Sigmoid colon (tissue), 7 donors: ENCODE measurements around the gene ADM2. TPM values are rescaled to one million over a fixed set of nuclear protein-coding genes. Genes with fewer than 3 reads are reported as not detected.

Experiments
- DNase-seq: peaks from one replicate; pipeline ENCODE4 v3.0.0-alpha.2; 2019
- H3K27ac ChIP-seq, 4 donors: fragments of 200-600 bp; sonication (generic); one replicate each; pipeline ENCODE4 v1.5.1; 2016 to 2019; ENCODE audit warnings: mild to moderate bottlenecking in 1 of 4
- H3K27me3 ChIP-seq, 3 donors: fragments of 200-600 bp; sonication (generic); one replicate each; pipeline ENCODE4 v1.5.1; 2019; ENCODE audit warnings: mild to moderate bottlenecking in 1 of 3
- H3K36me3 ChIP-seq, 4 donors: fragments of 200-600 bp; sonication (generic); one replicate each; pipeline ENCODE4 v1.5.1; 2016 to 2019
- H3K4me1 ChIP-seq, 4 donors: fragments of 200-600 bp; sonication (generic); one replicate each; pipeline ENCODE4 v1.5.1; 2017 to 2019
- H3K4me3 ChIP-seq, 4 donors: fragments of 200-600 bp; sonication (generic); one replicate each; pipeline ENCODE4 v1.5.1; 2017 to 2019; ENCODE audit warnings: mild to moderate bottlenecking in 2 of 4, moderate library complexity in 1 of 4
- H3K9me3 ChIP-seq, 4 donors: fragments of 200-600 bp in 3 of 4; sonication (generic) in 3 of 4; one replicate each; pipeline versions ENCODE4 v1.5.1 to v1.6.1; 2013 to 2019
- EP300 ChIP-seq, 4 donors: sonication (generic); formaldehyde crosslinking; IDR thresholded peaks; one replicate each; pipeline ENCODE4 v1.6.1; 2017; ENCODE audit warnings: antibody characterized with exemption in 4 of 4
- POLR2A ChIP-seq, 2 donors: fragments of 450-650 bp; IDR thresholded peaks; one replicate each; pipeline ENCODE4 v1.6.1; 2016; ENCODE audit warnings: antibody characterized with exemption in 2 of 2, mild to moderate bottlenecking in 2 of 2, moderate library complexity in 2 of 2
- POLR2AphosphoS5 ChIP-seq, 4 donors: sonication (generic); formaldehyde crosslinking; IDR thresholded peaks; one replicate each; pipeline ENCODE4 v1.6.1; 2017; ENCODE audit warnings: antibody characterized with exemption in 4 of 4
- WGBS, 2 donors: extraction: QIAGEN DNeasy Blood & Tissue Kit; methylation state at CpG; one replicate each; pipeline ENCODE4 v1.1.7; 2013; 5-methylcytosine and 5-hydroxymethylcytosine counted together
- intact Hi-C: fragments of 100-400 bp; cut with DNase I; formaldehyde crosslinking; loops from one replicate; pipeline ENCODE4 v1.15.1; 2023
- polyA plus RNA-seq, 3 donors: library from polyadenylated mRNA; stranded (reverse); fragments of 200-250 nt; gene quantifications; one replicate each; pipeline ENCODE4 v1.2.3, GENCODE V29; 2013
- total RNA-seq, 4 donors: library from RNA; depleted of rRNA; stranded (reverse); fragments of >200 nt; gene quantifications; one replicate each; pipeline ENCODE4 v1.1.0, GENCODE V29; 2016
- TF ChIP-seq, protein P1 (sequence below), 4 experiments: fragments of 450-650 bp in 3 of 4; fragments of 200-600 bp in 1 of 4; IDR thresholded peaks; one replicate each; pipeline ENCODE4 v1.5.1; 2016 to 2019; ENCODE audit warnings: antibody characterized with exemption in 4 of 4, mild to moderate bottlenecking in 3 of 4, moderate library complexity in 2 of 4
- donor health status: healthy with polysubstance abuse.
- donor health status: Bipolar disorder and iron deficiency.
- donor health status: healthy.

Gene ADM2
- total and polyA plus RNA-seq, 7 donors: 1.2 to 8.6 (median 3.2) TPM; not detected in 4

DNA sequence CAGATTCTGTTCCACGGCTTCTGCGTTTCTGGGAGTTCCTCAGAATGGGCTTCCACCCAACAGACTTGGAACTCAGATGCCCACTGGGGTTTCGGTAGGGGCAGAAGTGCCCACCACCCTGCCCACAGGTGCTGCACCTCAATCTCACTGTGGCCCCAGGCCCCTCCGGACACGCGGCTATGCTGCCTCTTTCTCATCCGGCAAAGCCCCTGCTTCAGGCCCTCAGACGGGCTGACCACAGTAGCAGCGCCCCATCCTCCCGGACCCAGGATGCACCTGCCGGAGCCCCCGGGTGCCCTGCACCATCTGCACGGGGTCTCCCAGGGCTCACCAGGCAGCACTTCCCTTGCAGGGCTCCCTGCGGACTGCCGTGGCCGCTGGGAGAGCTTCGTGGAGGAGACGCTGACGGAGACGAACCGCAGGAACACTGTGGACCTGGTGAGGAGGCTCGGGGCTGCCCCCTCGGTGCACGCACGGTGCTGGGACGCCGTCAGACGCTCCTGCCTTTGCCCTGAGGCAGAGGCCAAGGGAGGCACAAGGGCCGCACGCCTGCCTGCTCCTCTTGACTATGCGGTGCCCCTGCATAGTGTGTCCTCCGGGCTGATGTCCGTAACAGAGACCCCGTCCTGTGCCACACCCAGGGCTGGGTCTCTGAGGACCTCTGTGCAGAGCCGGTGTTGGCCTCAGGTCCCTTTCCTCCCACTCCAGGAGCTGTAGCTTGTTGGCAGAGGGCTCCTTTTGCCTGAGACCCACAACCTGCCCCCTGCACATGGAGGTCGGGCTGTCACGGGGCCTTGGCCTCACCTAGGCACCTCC, 45.1 kb upstream of the ADM2 start:
- no peak for TF ChIP-seq POLR2AphosphoS5 (IDR thresholded peaks at IDR 0.05)
- TF ChIP-seq, protein P1, sequence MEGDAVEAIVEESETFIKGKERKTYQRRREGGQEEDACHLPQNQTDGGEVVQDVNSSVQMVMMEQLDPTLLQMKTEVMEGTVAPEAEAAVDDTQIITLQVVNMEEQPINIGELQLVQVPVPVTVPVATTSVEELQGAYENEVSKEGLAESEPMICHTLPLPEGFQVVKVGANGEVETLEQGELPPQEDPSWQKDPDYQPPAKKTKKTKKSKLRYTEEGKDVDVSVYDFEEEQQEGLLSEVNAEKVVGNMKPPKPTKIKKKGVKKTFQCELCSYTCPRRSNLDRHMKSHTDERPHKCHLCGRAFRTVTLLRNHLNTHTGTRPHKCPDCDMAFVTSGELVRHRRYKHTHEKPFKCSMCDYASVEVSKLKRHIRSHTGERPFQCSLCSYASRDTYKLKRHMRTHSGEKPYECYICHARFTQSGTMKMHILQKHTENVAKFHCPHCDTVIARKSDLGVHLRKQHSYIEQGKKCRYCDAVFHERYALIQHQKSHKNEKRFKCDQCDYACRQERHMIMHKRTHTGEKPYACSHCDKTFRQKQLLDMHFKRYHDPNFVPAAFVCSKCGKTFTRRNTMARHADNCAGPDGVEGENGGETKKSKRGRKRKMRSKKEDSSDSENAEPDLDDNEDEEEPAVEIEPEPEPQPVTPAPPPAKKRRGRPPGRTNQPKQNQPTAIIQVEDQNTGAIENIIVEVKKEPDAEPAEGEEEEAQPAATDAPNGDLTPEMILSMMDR (IDR thresholded peaks at IDR 0.05): no peak
- TF ChIP-seq POLR2A (IDR thresholded peaks at IDR 0.05): no peak
- TF ChIP-seq EP300 (IDR thresholded peaks at IDR 0.05): no peak
- Histone ChIP-seq H3K36me3 (peaks cover 52 to 85% (median 78%) of the 10 kb centered on the region in 4 donors), H3K4me3 (no peak overlapping the region), H3K4me1 (no peaks in the 10 kb centered on the region), H3K27me3 (no peaks in the 10 kb centered on the region), H3K27ac (no peak overlapping the region), H3K9me3 (no peaks in the 10 kb centered on the region)
- intact Hi-C loops: no loop called here
- no peak for DNase-seq
- WGBS, 2 donors: 93% methylated on average over 37 of the region's 37 CpGs

DNA sequence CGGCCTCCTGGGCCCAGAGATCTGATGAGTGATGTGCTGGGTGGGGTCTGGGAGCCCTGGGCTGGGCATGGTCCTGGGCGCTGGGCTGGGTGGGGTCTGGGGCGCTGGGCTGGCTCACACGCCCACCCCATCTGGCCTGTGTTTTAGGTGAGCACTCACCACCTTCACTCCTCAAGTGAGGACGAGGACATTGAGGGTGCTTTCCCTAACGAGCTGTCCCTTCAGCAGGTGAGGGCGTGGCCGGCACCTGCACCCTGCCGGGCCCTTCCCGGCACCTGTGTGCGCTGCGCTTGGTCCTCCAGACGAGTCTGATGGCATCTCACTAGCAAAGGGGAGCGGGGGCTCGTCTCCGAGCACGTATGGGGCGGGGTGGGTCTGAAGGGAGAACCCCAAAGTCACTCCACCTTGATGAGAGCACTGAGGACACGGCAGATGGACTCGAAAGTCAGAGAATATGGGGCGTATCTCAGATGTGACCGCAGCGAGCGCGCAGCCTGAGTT, 44.5 kb upstream of the ADM2 start:
- H3K9me3 ChIP-seq: no peaks in the 10 kb centered on the region
- peaks cover 47 to 85% (median 76%) of the 10 kb centered on the region in 4 donors for H3K36me3 ChIP-seq
- H3K4me3 ChIP-seq: no peak overlapping the region
- intact Hi-C loops: no loop called here
- no peaks in the 10 kb centered on the region for H3K27me3 ChIP-seq
- TF ChIP-seq, protein P1 (IDR thresholded peaks at IDR 0.05): no peak
- TF ChIP-seq POLR2A (IDR thresholded peaks at IDR 0.05): no peak
- TF ChIP-seq EP300 (IDR thresholded peaks at IDR 0.05): no peak
- TF ChIP-seq POLR2AphosphoS5 (IDR thresholded peaks at IDR 0.05): no peak
- no peak for DNase-seq
- 79 to 92% methylated on average over 25 of the region's 25 CpGs for WGBS, 2 donors
- no peaks in the 10 kb centered on the region for H3K4me1 ChIP-seq
- H3K27ac ChIP-seq: no peak overlapping the region

DNA sequence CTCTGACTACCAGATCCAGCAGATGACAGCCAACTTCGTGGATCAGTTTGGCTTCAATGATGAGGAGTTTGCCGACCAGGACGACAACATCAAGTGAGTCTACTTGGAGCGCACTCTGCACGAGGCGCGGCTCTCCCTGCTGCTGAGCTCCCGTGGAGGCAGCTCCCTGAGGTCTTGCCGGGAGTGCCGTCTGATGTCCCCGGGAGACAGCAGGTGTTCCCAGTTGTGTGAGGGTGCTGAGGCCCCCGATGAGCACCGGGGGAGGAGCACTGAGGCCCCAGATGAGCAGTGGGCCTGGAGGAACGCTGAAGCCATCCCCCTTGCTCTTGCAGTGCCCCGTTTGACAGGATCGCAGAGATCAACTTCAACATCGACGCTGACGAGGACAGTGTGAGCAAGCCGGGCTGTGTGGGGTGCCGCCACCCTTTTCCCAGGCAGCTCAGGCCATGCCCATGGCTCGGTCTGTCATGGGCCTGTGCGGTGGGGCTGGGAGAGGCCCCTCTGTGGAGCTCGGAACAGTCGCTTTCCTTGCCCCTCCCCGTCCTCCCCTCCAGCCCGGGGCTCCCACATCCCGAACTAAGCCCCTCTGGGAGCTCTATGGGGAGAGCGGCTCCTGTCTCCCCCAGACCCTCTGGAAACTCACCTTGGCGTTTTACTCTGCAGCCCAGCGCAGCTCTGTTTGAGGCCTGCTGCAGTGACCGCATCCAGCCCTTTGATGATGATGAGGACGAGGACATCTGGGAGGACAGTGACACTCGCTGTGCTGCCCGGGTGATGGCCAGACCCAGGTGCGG, 43.6 kb upstream of the ADM2 start:
- Histone ChIP-seq H3K27me3 (no peaks in the 10 kb centered on the region), H3K27ac (no peak overlapping the region), H3K9me3 (no peaks in the 10 kb centered on the region), H3K36me3 (peaks cover 38 to 79% (median 68%) of the 10 kb centered on the region in 4 donors), H3K4me3 (no peak overlapping the region), H3K4me1 (no peaks in the 10 kb centered on the region)
- TF ChIP-seq POLR2A (IDR thresholded peaks at IDR 0.05): no peak
- no peak for TF ChIP-seq EP300 (IDR thresholded peaks at IDR 0.05)
- TF ChIP-seq, protein P1 (IDR thresholded peaks at IDR 0.05): no peak
- TF ChIP-seq POLR2AphosphoS5 (IDR thresholded peaks at IDR 0.05): no peak
- intact Hi-C loops: no loop called here
- WGBS, 2 donors: 89 to 92% methylated on average over 36 of the region's 36 CpGs
- DNase-seq: no peak

DNA sequence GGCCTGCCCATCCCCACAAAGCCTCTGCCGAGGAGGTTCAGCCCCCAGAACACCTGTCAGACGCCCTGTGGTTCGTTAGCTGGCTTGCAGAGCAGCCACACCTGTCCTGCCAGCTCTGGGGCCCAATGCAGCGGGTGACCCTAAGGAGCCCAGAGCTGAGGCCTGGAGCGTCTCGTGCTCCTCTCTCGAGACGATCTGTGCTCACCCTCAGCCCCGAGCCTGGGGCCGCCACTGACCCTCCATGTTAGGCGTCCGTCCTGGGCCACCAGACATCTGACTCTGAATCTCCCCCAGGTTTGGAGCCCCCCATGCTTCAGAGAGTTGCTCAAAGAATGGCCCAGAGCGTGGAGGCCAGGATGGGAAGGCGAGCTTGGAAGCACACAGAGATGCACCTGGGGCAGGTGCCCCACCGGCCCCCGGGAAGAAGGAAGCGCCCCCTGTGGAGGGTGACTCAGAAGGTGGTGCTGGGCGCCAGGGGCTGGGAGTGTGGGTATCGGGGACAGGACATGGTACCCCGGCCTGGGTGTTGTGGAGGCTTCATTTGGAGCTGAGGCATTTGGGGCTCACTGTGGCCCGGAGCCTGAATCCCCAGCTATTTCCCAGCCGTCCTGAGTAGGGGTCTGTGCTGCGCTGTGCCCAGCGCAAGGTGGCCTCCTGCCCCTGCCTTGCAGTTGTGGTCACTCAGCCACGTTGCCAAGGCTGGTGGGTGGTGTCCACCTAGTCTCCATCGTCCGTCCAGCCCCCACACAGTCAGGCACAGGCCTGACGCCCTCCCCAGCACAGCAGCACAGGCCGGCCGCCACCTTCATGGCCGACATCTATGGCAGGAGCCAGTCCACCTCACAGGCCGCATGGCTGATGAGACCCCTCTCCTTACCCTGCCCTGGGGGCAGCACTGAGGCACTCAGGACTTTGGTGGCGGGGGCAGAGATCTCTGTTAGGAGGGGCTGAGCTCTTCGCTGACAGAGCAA, 42.8 kb upstream of the ADM2 start:
- Histone ChIP-seq H3K27me3 (no peaks in the 10 kb centered on the region), H3K36me3 (peaks cover 37 to 76% (median 65%) of the 10 kb centered on the region in 4 donors), H3K9me3 (no peaks in the 10 kb centered on the region), H3K4me1 (no peaks in the 10 kb centered on the region), H3K4me3 (no peak overlapping the region), H3K27ac (no peak overlapping the region)
- TF ChIP-seq EP300 (IDR thresholded peaks at IDR 0.05) (no peak), POLR2AphosphoS5 (IDR thresholded peaks at IDR 0.05) (no peak), POLR2A (IDR thresholded peaks at IDR 0.05) (no peak)
- TF ChIP-seq, protein P1 (IDR thresholded peaks at IDR 0.05): no peak
- WGBS, 2 donors: 89 to 90% methylated on average over 34 of the region's 34 CpGs
- peak; percentile 65 for DNase-seq
- intact Hi-C loops: no loop called here
